SU-DHL-6 (cell line): ENCODE results near the gene TMEM238L.

Source experiments
- CTCF ChIP-seq: fragments of 200-600 bp; sonication (generic); IDR thresholded peaks from one replicate; pipeline ENCODE4 v1.5.1; 2017; ENCODE audit warnings: antibody characterized with exemption, mild to moderate bottlenecking, low read length, moderate library complexity; ENCODE audit not compliant: insufficient read depth, poor library complexity, severe bottlenecking
- EZH2phosphoT487 ChIP-seq: fragments of 200-600 bp; sonication (generic), shearing (Covaris generic); conservative IDR thresholded peaks from 2 replicates; pipeline ENCODE4 v1.6.1; 2018; ENCODE audit warnings: mild to moderate bottlenecking, antibody characterized with exemption, low read length, moderate library complexity, mixed read lengths

- TF ChIP-seq CTCF (no peak), EZH2phosphoT487 (no peak)
Measured at GRCh38 chr17:10756185-10756584, 47.7 kb downstream of the TMEM238L start.
